LoVo (cell line): Measurements from ENCODE around the gene EPRS1.
"Not testable (repeated sequence)": the region's sequence is repeated elsewhere in the genome, so short reads cannot be mapped to it uniquely, and the experiment has no call there.

Source experiments
- DNase-seq: peaks from one replicate; pipeline ENCODE4 v3.0.0-alpha.2; 2016; ENCODE audit warnings: low spot score

The EPRS1 gene

GRCh38 chr1:220038640-220039039 is 7.7 kb downstream of the EPRS1 start:
- DNase-seq: no peak

GRCh38 chr1:220037810-220038209 is 8.5 kb downstream of the EPRS1 start:
- DNase-seq: not testable (repeated sequence)

- no peak for DNase-seq
Measured at GRCh38 chr1:220032911-220033310, 13.4 kb downstream of the EPRS1 start.

- DNase-seq: no peak
Measured at GRCh38 chr1:220031287-220031686, 15.0 kb downstream of the EPRS1 start.

- DNase-seq: no peak
Measured at GRCh38 chr1:220028346-220028895, 17.9 kb downstream of the EPRS1 start.

- no peak for DNase-seq
Measured at GRCh38 chr1:220019071-220019470, 27.2 kb downstream of the EPRS1 start.

- DNase-seq: no peak
Measured at GRCh38 chr1:220013497-220013896, 32.8 kb downstream of the EPRS1 start.

GRCh38 chr1:220012259-220012658 is 34.0 kb downstream of the EPRS1 start:
- DNase-seq: no peak

- DNase-seq: no peak
Measured at GRCh38 chr1:220011620-220012019, 34.7 kb downstream of the EPRS1 start.

GRCh38 chr1:220007438-220007837 is 38.9 kb downstream of the EPRS1 start:
- no peak for DNase-seq

GRCh38 chr1:220005489-220005888 is 40.8 kb downstream of the EPRS1 start:
- no peak for DNase-seq

GRCh38 chr1:220003610-220004299 is 42.5 kb downstream of the EPRS1 start:
- no peak for DNase-seq

GRCh38 chr1:220003015-220003414 is 43.3 kb downstream of the EPRS1 start:
- DNase-seq: no peak

GRCh38 chr1:220001095-220001501 is 45.2 kb downstream of the EPRS1 start:
- no peak for DNase-seq

- DNase-seq: no peak
Measured at GRCh38 chr1:219999821-220000220, 46.5 kb downstream of the EPRS1 start.
